Measurements from ENCODE around the gene FBXO27. TPM values are rescaled to one million over a fixed set of nuclear protein-coding genes. Genes with fewer than 3 reads are reported as not detected.

Gene FBXO27
- polyA plus RNA-seq, 3 donors: not detected

- no peak overlapping the region for H3K4me3 Mint-ChIP-seq
- H3K4me1 ChIP-seq (ENCODE audit: control insufficient read depth in 1 of 2, insufficient read depth in 2 of 2, low read length in 2 of 2): no peaks in the 10 kb centered on the region
- WGBS (ENCODE audit: insufficient coverage): 17% methylated on average over 5 of the region's 15 CpGs
- H3K9me3 Mint-ChIP-seq: peaks cover 9 to 28% (median 18%) of the 10 kb centered on the region in 7 donors
- H3K4me2 ChIP-seq (replicated peaks; ENCODE audit: extremely low read depth, low read length, poor library complexity, severe bottlenecking): no peak overlapping the region
- H3K79me2 ChIP-seq (ENCODE audit: insufficient read depth, low read length): no peaks in the 10 kb centered on the region
- no peaks in the 10 kb centered on the region for H4K20me1 ChIP-seq (ENCODE audit: insufficient read depth, low read length)
- peaks cover 0 to 1% of the 10 kb centered on the region in 2 donors for H3K36me3 Mint-ChIP-seq
- H3K27me3 ChIP-seq (ENCODE audit: control insufficient read depth in 2 of 2, insufficient read depth in 2 of 2, low read length in 2 of 2): peaks cover 14 to 27% of the 10 kb centered on the region in 2 donors
- H2AFZ ChIP-seq (ENCODE audit: insufficient read depth, low read depth, low read length, poor library complexity, severe bottlenecking): no peak overlapping the region
- no peak overlapping the region for H3K9ac ChIP-seq (ENCODE audit: insufficient read depth, low read length, poor library complexity, severe bottlenecking)
- H3K4me1 Mint-ChIP-seq: peaks cover 4% of the 10 kb centered on the region
- TF ChIP-seq CTCF (IDR thresholded peaks at IDR 0.05): no peak
- H3K36me3 ChIP-seq (replicated peaks in 1 of 2; ENCODE audit: control insufficient read depth in 1 of 2, insufficient read depth in 2 of 2, low read length in 2 of 2): no peaks in the 10 kb centered on the region
- intact Hi-C loops (cut with micrococcal nuclease): no loop called here
- DNase-seq: no peak
- no peak overlapping the region for H3K27ac ChIP-seq (ENCODE audit: low read depth in 1 of 2, low read length in 2 of 2)
- peaks cover 17 to 18% of the 10 kb centered on the region in 2 donors for H3K9me3 ChIP-seq (replicated peaks in 1 of 2; ENCODE audit: control insufficient read depth in 1 of 2, insufficient read depth in 1 of 2, low read length in 2 of 2)
- peaks cover 29 to 45% (median 40%) of the 10 kb centered on the region in 3 donors for H3K27me3 Mint-ChIP-seq (ENCODE audit: low read depth in 3 of 3)
- H3K27ac Mint-ChIP-seq: no peak overlapping the region
- no peak overlapping the region for H3K4me3 ChIP-seq (replicated peaks in 1 of 3; ENCODE audit: low read depth in 2 of 3, low read length in 3 of 3)
Measured at GRCh38 chr19:38977445-38978325, 54.7 kb downstream of the FBXO27 start.

- H3K4me2 ChIP-seq (replicated peaks; ENCODE audit: extremely low read depth, low read length, poor library complexity, severe bottlenecking): no peak overlapping the region
- Mint-ChIP-seq H3K27me3 (ENCODE audit: low read depth in 3 of 3) (peaks cover 29 to 48% (median 42%) of the 10 kb centered on the region in 3 donors), H3K36me3 (peaks cover 0 to 1% of the 10 kb centered on the region in 2 donors), H3K4me3 (peak overlapping the region in 1 of 2 donors; percentile 77), H3K27ac (no peak overlapping the region), H3K9me3 (peaks cover 9 to 21% (median 18%) of the 10 kb centered on the region in 7 donors), H3K4me1 (peaks cover 4% of the 10 kb centered on the region)
- no peaks in the 10 kb centered on the region for H3K36me3 ChIP-seq (replicated peaks in 1 of 2; ENCODE audit: control insufficient read depth in 1 of 2, insufficient read depth in 2 of 2, low read length in 2 of 2)
- TF ChIP-seq CTCF (IDR thresholded peaks at IDR 0.05): no peak
- no peak for DNase-seq
- no peaks in the 10 kb centered on the region for H4K20me1 ChIP-seq (ENCODE audit: insufficient read depth, low read length)
- H3K4me1 ChIP-seq (ENCODE audit: control insufficient read depth in 1 of 2, insufficient read depth in 2 of 2, low read length in 2 of 2): no peaks in the 10 kb centered on the region
- H3K79me2 ChIP-seq (ENCODE audit: insufficient read depth, low read length): no peaks in the 10 kb centered on the region
- H3K27ac ChIP-seq (ENCODE audit: low read depth in 1 of 2, low read length in 2 of 2): no peak overlapping the region
- peaks cover 13 to 15% of the 10 kb centered on the region in 2 donors for H3K9me3 ChIP-seq (replicated peaks in 1 of 2; ENCODE audit: control insufficient read depth in 1 of 2, insufficient read depth in 1 of 2, low read length in 2 of 2)
- 28% methylated on average over 11 of the region's 22 CpGs for WGBS (ENCODE audit: insufficient coverage)
- H3K27me3 ChIP-seq (ENCODE audit: control insufficient read depth in 2 of 2, insufficient read depth in 2 of 2, low read length in 2 of 2): peaks cover 14 to 27% of the 10 kb centered on the region in 2 donors
- no peak overlapping the region for H2AFZ ChIP-seq (ENCODE audit: insufficient read depth, low read depth, low read length, poor library complexity, severe bottlenecking)
- H3K9ac ChIP-seq (ENCODE audit: insufficient read depth, low read length, poor library complexity, severe bottlenecking): no peak overlapping the region
- no peak overlapping the region for H3K4me3 ChIP-seq (replicated peaks in 1 of 3; ENCODE audit: low read depth in 2 of 3, low read length in 3 of 3)
- intact Hi-C loops (cut with micrococcal nuclease): no loop called here
Measured at GRCh38 chr19:38975861-38976271, 56.5 kb downstream of the FBXO27 start.

Measured in CD14-positive monocyte (primary cell).